ENCODE results near the gene GALNT3.
A peak's percentile ranks its signal among the peaks of the same experiment; 100 is the strongest.

The GALNT3 gene

DNA sequence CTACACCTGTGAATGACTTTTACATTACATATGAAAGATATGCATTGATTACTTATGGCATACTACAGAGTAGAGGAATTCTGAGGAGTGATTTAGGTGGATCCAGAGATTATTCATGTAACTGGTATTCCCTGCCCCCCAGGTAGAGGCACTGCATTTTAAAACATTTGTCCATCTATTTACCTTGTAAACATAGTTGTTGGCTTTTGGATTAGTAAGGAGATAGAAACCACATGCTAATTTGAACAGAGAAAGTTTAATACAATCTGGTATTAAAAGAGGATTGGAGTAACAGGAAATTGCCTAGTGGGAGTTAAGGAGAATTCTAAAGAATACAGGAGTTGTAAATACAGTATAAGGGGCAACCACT is 15.9 kb downstream of the GALNT3 start:
- DNase-seq (ENCODE audit: low read depth in 2 of 2), result no peak
- TF ChIP-seq, protein P1, sequence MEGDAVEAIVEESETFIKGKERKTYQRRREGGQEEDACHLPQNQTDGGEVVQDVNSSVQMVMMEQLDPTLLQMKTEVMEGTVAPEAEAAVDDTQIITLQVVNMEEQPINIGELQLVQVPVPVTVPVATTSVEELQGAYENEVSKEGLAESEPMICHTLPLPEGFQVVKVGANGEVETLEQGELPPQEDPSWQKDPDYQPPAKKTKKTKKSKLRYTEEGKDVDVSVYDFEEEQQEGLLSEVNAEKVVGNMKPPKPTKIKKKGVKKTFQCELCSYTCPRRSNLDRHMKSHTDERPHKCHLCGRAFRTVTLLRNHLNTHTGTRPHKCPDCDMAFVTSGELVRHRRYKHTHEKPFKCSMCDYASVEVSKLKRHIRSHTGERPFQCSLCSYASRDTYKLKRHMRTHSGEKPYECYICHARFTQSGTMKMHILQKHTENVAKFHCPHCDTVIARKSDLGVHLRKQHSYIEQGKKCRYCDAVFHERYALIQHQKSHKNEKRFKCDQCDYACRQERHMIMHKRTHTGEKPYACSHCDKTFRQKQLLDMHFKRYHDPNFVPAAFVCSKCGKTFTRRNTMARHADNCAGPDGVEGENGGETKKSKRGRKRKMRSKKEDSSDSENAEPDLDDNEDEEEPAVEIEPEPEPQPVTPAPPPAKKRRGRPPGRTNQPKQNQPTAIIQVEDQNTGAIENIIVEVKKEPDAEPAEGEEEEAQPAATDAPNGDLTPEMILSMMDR (IDR thresholded peaks at IDR 0.05; ENCODE audit: low read depth, low read length), result no peak
- no peak overlapping the region for H3K4me3 ChIP-seq (replicated peaks in 1 of 2; ENCODE audit: low read depth in 2 of 2, low read length in 2 of 2)

DNA sequence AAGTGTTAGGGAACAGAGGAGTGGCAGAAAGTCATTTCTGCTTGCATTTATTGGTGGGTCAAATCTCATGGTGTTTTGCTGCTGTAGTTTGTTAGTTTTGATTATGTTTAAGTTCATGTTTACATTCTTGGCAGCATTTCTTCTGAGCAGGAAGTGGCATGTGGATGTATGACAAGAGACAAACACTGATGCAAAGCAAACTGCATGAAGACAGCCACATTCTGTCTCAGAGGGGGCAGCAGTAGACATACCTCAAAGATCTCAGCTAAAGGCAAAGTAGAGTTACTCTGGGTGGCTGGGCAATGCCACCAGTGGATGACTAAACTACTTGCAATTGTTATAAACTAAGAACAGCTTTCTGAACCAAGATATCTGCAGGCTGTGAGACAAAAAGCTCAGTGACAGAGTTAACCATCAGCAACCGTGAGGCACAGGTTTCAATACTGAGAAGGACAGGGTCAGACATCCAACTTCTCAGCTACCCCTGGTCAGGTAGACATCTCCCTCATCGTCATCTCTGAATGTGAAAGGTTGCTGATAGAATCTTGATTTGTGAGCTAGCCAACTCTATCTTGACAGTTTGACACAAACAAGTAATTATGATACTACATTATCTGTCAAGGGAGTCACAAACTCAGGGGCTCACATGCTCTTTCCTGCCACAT is 16.4 kb downstream of the GALNT3 start:
- TF ChIP-seq, protein P1 (IDR thresholded peaks at IDR 0.05; ENCODE audit: low read depth, low read length), result no peak
- no peak for DNase-seq (ENCODE audit: low read depth in 2 of 2)
- H3K4me3 ChIP-seq (replicated peaks in 1 of 2; ENCODE audit: low read depth in 2 of 2, low read length in 2 of 2), result no peak overlapping the region

DNA sequence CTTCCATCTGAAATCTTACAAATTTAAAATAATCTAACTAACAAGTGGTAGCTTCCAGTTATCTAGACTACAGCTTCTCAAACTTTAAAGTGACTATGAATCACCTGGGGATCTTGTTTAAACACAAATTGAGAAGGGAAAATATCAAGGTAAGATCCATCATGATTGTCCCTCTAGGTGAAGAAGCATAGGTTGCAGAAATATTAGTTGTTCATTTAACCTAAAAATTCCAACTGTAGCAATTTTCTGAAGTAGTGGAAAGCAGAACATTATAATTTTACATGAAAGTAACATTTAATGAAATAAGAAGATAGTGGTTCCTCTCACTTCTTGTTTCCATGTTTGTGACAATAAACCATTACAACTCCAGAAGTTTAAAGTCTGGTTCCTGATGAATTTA is 17.3 kb downstream of the GALNT3 start:
- DNase-seq (ENCODE audit: low read depth in 2 of 2), result no peak
- TF ChIP-seq, protein P1 (IDR thresholded peaks at IDR 0.05; ENCODE audit: low read depth, low read length), result no peak

DNA sequence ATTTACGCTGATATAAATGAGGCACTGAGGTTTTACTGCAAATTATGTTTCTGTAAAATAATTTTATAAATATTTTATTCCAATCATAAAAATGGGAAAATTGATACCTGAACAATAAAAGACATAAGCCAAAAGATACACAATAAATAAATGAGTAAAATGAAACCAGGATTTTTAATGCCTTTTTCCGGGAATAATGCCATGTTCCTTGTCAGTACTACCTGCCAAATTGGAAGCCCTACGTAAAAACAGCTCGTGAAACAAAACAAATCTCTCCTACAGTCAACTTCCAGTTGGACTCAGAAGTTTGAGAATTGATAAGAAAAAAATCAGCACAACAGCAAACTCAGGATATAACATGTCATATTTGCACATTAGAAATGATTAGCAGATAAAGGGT is 18.0 kb downstream of the GALNT3 start:
- DNase-seq (ENCODE audit: low read depth in 2 of 2), result peak in 1 of 2 donors; percentile 9
- no peak overlapping the region for H3K4me3 ChIP-seq (replicated peaks in 1 of 2; ENCODE audit: low read depth in 2 of 2, low read length in 2 of 2)
- TF ChIP-seq, protein P1 (IDR thresholded peaks at IDR 0.05; ENCODE audit: low read depth, low read length), result no peak

More for the DNA sequence above, 17.3 kb downstream of the GALNT3 start:
- H3K4me3 ChIP-seq (replicated peaks in 1 of 2; ENCODE audit: low read depth in 2 of 2, low read length in 2 of 2), result no peak overlapping the region

DNA sequence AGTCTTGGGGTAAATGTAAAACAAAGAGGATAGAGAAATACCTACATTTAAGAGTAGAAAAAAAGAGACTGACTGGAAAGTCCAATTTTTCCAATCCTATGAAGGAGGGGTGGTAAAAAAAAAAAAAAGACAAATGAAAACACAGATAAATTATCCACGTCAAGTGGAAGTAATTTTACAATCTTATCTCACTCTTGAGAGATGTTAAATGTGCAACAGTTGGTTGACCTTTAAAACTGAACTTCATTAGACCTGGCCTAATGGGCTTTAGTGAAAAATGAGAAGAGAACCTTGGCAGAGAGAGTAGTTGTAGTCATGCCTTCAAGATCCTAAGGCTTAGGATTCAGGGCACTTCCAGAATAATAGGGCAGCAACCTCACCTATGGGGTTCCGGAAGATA is 20.4 kb downstream of the GALNT3 start:
- no peak for DNase-seq (ENCODE audit: low read depth in 2 of 2)
- H3K4me3 ChIP-seq (replicated peaks in 1 of 2; ENCODE audit: low read depth in 2 of 2, low read length in 2 of 2), result no peak overlapping the region
- TF ChIP-seq, protein P1 (IDR thresholded peaks at IDR 0.05; ENCODE audit: low read depth, low read length), result no peak

DNA sequence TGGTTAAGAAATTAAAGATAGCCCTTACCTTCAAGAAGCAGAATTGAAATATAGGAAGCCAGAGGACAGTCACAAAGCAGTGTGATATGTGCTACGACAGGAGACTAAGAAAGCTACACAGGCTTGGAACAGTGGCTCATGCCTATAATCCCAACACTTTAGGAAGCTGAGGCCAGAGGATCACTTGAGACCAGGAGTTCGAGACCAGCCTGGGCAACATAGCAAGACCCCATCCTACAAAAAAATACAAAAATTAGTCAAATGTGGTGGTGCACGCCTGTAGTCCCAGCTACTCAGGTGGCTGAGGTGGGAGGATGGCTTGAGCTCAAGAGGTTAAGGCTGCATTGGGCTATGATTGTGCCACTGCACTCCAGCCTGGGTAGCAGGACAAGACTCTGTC is 21.9 kb downstream of the GALNT3 start:
- TF ChIP-seq, protein P1 (IDR thresholded peaks at IDR 0.05; ENCODE audit: low read depth, low read length), result no peak
- DNase-seq (ENCODE audit: low read depth in 2 of 2), result no peak
- H3K4me3 ChIP-seq (replicated peaks in 1 of 2; ENCODE audit: low read depth in 2 of 2, low read length in 2 of 2), result no peak overlapping the region
